Activated CD4-positive, alpha-beta T cell treated with anti-CD3 and anti-CD28 coated beads for 1 hour (primary cell): Measurements from ENCODE around the gene C2CD3.
"Not testable (repeated sequence)": the region's sequence is repeated elsewhere in the genome, so short reads cannot be mapped to it uniquely, and the experiment has no call there.

Source experiments
- DNase-seq: peaks from one replicate; pipeline ENCODE4 v3.0.0-alpha.2; 2020

C2CD3 gene

DNA sequence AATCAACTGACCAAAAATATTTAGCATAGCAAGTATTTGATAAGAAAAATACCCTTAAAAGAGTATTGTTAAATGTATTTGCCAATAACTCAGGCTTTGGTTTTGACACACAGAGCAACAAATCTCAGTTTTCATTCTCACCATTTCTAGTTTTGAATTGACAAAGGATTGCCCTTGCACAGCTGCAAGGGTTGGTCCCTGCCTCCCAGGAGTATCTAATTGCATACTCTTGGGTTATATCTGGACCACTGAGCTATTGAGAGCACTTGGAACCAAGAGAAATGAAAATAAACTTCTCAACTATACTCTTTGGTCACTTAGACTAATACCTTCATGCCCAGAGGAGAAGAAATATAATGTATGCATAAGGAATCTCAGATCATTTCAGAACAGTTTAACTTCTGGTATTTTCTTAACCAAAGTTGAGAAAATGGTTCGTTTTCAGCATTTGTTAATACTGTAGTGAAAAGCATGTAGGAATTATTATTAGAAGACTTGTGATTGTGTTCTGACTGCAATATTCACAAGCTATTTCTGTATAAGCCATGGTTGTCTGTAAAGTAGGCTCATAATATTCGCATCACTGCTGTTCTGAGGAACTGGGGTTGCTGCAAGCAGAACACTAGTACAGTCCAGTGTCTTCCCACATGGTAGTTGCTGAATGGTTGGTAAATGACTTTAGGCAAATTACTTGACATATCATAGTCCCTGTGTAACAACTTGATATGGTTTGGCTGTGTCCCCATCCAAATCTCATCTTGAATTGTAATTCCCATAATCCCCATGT lies 7.9 kb downstream of the C2CD3 start:
- no peak for DNase-seq

DNA sequence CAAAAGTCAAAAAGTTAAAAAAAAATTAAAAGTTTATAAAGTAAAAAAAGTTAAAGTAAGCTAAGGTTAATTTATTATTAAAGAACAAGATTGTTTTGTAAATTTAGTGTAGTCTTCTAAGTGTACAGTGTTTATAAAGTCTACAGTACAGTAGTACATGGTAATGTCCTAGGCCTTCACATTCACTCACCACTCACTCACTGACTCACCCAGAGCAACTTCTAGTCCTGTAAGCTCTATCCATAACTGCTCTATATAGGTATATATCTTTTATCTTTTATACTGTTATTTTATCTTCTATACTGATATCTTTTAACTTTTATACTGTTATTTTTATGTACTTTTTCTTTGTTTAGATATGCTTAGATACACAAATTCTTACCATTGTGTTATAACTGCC lies 11.2 kb downstream of the C2CD3 start:
- no peak for DNase-seq

DNA sequence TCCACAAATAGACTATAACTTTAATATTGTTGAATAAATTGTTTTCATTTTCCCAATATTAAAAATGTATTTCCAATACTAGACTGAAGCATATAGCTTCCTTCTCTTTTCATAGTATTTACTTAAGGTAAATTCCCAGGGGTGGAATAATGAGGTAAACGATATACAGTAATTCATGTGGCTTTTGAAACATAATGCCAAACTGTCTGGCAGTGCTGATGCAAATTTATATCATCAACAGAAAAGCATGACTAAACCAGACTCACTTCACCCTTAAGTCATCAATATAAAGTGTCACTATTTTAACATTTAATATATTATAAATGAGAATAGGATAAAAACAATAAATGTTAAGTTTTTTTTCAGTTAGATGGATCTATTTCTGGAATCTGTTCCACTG lies 13.6 kb downstream of the C2CD3 start:
- no peak for DNase-seq

DNA sequence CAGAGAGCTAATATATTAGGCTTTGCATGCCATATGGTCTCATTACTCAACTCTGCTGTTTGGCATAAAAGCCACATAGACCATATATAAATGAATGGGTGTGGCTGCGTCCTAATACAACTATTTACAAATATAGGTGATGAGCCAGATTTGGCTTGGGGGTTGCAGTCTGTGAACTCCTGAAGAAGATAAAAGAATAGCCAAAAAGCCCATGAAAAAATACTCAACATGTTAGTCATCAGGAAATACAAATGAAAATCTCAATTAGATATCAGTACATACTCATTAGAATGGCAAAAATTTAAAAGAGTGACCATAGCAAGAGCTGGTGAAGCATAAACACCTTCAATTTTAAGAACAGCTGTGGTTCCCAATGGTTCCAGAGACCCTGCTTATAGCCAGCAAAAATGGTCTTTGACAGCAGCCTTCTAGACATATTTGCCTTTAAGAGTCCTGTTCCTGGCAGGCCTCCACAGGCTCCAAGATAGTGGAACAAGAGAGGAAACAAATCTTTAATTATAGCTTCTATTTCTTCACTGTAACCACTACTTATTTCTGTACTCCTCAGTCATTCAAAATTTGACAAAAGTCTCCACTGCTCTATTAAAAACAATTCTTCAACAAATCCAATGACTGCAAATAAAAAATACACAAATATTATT lies 16.1 kb downstream of the C2CD3 start:
- DNase-seq, result no peak

DNA sequence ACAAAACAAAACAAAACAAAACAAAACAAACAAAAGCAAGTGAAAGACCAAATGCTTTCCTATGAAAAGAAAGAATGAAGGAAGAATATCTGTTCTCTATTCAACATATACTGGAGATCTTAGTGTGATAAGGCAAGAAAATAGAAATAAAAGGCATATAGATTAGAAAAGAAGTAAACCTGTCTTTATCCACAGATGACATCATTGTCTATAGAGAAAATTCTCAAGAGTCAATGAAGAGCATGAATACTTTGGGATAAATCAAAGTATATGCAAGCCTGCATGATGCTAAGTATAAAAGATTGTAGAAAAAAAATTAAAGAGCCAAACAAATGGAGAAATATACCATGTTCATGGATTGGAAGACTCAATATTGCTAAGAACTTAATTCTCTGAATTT lies 17.6 kb downstream of the C2CD3 start:
- DNase-seq, result no peak

DNA sequence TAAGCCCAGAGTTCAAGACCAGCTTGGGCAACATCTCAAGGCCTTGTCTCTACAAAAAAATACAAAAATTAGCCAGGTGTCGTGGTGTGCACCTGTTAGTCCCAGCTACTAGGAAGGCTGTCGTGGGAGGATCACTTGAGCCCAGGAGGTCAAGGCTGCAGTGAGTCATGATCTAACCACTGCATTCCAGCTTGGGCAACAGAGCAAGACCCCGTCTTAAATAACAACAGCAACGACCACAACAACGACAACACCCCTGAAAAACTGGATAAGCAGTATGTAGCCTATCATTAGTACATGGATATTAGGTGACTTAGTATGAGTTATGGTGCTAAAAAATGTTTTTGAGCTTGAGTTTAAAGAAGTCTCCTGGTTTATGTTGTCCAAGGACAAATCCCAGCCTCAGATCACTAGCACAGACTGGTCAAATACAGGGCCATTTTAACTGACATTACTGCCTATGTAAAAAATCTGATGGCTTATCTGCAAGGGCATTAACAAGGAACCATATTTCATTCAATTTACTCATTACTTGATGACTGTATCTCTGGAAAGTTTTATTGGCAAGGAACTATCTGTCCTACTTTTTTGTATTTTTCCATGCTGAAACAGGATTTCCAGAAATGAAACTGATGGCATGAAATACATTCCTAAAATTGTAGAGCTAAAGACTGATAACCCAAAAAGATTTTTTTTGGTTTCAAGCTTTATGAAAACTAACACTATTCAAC lies 23.4 kb downstream of the C2CD3 start:
- DNase-seq, result no peak

DNA sequence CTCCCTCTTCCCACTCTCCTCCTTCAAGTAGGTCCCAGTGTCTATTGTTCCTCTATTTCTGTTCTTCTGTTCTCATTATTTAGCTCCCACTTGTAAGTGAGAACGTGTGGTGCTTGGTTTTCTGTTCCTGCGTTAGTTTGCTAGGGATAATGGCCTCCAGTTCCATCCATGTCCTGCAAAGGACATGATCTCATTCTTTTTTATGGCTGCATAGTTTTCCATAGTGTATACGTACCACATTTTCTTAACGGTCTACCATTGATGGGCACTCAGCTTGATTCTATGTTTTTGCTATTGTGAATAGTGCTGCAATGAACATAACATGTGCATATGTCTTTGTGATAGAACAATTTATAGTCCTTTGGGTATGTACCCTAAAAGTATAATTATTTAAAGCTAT lies 26.2 kb downstream of the C2CD3 start:
- DNase-seq, result no peak

DNA sequence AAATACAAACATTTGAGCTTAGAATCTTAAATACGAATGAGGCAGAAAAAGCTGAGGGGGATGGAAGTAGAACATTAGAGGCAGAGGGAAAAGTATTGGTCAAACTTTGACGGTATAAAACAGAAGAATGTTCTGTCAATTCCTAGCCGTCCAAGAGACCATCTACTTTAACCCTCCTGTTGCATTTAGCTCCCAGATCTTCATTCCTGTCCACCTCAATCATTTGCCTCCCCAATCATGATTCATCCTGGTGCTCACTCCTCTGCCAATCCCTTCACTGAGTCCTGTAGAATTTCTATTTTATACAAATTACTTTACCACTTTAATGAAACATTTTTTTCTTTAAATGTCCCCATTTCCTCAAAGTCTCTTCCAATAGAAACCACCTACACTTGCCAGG lies 28.2 kb downstream of the C2CD3 start:
- DNase-seq, result no peak

DNA sequence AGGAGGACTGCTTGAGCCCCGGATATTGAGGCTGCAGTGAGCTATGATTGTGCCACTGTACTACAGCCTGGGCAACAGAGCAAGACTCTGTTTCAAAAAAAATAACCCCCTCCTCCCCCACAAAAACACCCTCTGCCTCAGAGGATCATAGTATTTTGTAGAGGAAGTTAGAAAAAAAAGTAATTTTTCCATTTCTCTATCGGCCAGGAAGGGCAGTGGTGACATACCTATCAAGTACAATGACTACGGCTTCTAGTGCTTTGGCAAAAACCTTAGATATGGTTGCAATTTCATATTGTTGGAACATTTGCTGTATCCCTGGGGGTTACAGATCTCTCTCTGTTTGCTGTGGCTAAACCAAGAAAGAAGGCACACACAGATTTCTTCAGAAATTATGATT lies 28.9 kb downstream of the C2CD3 start:
- no peak for DNase-seq

DNA sequence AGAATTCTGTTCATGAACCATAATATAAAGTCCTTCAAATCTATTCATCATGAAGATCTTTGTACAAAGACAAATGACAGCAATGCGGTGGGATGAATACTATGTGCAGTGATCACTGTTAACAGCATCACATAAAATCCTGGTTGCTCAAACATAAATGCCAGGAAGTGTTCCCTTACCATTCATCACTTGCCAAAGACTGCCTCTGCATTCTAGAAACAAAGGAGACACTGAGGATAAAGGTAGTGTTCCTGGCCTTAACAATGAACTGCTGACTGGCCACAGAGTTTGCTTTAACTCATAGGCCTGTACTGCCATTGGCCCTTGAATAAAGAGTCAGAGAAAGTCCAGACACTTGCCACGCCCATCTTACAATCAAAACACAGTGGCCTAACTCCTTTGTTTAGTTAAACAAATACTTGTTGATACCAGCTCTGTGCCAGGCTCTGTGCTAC lies 29.5 kb downstream of the C2CD3 start:
- DNase-seq, result no peak

DNA sequence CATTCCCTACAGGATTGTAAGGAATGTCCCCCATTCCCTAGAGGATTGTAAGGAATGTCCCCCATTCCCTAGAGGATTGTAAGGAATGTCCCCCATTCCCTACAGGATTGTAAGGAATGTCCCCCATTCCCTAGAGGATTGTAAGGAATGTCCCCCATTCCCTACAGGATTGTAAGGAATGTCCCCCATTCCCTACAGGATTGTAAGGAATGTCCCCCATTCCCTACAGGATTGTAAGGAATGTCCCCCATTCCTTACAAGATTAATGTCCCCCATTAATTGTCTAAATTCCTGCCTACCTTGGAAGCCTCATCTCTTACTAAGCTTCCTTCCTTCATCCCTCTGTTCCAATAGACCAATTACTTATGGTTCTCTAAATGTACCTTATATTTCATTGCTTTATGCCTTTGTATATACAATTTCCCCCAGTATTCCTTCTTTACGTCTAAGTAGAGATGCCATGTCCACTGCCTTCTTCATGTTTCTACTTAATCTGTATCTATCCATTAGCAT lies 30.8 kb downstream of the C2CD3 start:
- not testable (repeated sequence) for DNase-seq

DNA sequence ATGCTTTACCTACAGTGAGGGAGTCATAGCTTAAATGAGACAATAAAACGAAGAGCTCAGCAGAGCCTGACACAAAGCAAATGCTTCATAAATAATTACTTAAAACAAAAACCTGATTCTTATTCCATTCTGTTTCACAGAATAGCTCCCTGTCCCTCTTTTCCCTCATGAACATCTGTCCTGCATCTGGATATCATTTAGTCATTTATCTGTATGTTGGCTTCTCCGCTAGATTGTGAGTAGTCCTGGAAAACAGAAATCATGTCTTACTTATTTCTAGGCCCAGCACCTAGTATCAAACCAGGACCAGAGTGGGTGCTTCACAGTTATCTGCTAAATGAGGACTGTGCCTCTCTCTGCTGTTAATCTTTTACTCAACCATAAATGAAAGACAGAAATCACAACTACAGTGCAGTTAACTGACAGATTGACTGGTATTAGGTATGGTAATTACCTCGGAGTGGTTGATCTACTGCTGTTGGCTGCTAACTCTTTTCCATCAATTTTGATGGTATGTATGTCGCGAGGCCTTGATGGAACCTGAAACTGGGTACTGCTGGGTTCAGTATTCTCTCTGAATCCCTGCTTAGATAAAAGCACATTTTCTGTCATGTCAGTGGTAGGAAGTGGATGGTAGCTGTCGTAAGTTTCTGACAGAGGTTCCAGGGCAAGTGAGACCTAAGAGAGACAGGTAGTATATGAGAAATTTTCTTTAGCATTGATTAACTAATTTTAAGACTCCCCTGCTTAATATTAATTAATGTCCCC lies 31.5 kb downstream of the C2CD3 start:
- DNase-seq, result no peak

DNA sequence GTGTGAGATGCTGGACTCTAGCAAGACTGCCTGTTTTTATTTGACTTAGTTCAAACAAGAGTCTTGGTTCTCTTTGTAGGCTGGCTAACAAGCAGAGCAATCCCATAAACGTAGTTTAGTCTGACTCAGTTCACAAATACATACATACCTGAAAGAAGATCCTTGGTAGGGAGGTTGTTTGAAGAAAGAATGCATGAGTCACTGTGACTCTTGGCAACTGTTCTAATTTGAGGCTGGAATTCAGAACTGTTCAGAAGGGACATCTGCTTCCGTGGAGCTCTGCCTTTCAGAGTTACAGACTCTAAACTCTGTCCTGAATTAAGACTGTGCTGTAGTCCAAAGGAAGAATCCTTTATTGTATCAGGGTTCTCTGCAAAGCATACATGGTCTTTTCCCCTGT lies 32.2 kb downstream of the C2CD3 start:
- DNase-seq, result no peak

DNA sequence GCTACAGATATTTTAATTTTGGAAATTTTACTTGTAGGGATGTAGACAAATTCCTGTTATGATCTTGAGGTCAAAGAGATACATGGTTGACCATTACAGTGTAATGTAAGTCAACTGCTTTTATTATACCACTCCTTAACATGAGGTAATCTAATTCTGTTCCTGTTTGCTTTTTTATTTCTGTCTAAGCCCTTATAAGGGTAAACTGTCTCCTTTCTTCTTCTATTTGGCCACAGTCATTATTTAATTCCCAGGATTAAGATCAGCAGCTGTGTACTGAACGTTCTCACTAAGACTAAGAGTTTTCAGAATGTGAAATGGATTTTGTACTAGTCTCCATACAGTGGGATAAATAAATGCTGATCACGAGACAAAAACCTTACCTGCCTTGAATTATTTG lies 32.8 kb downstream of the C2CD3 start:
- no peak for DNase-seq

DNA sequence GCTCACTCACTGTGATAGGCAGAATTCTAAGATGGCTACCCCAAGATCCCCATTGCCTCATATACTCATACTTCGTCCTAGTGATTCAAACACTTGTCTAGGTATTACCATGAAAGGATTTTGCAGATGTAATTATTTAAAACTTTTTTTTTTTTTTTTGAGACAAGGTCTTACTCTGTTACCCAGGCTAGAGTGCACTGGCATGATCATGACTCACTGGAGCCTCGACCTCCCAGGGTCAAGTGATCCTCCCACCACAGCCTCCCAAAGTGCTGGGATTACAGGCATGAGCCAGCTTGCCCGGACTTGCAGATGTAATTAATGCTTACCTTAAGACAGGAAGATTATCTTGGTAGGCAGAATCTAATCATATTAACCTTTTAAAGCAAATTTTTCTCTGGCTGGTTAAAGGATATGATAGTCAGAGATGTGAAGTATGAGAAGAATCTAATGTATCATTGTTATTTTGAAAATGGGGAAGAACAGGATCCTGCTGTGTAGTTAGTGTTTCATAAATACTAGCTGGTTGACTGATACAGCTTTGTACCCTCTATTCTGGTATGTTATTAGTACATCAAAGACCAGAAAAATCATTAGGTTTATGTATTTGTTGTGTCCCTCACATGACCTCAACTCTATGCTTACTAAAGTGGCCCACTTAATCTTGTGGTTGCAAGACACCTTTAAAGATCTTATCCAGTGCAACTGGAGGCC lies 35.5 kb downstream of the C2CD3 start:
- DNase-seq, result no peak

DNA sequence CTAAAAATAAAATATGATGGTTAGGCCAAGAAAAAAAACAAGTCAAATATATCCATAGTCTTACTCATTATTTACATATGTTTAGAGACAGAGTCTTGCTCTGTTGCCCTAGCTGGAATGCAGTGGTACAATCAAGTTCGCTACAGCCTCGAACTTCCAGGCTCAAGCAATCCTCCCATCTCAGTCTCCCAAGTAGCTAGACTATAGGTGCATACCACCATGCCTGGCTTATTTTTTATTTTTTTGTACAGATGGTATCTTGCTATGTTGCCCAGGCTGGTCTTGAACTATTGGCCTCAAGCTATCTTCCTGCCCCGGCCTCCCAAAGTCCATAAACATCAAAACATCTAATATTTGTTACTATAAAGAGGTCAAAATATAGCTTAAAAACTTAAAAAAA lies 36.1 kb downstream of the C2CD3 start:
- DNase-seq, result no peak

DNA sequence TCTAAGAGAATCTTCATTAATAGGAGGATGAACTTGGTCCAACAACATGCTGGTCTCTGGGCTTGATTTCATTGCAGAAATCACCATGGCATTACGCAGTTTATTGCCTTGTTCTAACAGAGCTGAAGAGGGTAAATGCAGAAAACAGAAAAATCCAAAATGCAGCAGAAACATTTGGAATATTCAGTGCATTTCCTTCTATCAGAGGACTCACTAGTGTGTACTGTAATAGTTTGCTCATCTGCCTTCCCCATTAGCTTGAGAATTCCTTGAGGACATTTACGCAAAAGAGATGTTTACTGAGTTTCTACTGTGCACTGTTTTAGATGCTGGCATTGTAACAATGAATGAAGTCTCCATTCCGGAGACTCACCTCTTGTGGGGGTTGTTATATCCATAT lies 37.4 kb downstream of the C2CD3 start:
- DNase-seq, result no peak

DNA sequence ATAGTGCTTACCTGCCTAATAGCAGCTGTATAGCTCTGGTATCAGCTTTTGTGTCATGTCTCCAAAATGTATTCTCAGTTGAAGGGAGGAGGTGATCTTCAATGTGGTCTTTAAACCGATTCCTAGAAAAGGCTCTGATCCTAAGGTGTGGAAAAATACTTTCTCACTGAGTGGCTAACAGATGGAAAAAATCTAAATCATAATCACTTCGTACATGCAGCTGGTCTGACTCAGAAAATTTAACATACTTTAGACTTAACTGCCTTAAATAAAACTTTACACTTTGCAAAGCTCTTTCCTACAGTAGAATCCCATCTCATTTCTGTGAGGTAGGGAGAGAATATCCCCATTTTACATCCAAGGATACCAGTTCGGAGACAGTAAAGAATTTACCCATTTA lies 38.0 kb downstream of the C2CD3 start:
- no peak for DNase-seq

DNA sequence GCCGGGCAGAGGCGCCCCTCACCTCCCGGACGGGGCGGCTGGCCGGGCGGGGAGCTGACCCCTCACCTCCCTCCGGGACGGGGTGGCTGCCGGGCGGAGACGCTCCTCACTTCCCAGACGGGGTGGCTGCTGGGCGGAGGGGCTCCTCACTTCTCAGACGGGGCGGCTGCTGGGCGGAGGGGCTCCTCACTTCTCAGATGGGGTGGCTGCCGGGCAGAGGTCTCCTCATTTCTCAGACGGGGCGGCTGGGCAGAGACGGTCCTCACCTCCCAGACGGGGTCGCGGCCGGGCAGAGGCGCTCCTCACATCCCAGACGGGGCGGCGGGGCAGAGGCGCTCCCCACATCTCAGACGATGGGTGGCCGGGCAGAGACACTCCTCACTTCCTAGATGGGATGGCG lies 41.7 kb downstream of the C2CD3 start:
- DNase-seq, result not testable (repeated sequence)

DNA sequence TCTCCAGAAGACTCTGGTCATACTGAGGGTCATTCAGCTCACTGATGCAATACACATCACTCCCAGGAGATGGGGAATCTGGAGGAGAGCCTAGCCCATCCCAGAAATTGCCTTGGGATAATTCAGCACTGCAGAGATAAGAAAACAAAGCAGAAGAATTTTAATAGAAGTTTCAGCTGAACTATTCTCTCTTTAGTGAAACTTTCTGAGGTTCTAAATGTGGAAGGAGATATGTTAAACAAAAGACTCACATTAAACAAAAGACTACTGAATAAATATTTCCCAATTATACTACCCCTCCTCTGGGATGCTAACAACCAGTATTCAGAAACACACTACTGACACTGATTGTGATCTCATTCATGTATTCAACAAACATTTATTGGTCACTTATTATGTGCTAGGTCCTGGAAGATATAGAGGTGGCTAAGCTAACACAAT lies 47.8 kb downstream of the C2CD3 start:
- no peak for DNase-seq

DNA sequence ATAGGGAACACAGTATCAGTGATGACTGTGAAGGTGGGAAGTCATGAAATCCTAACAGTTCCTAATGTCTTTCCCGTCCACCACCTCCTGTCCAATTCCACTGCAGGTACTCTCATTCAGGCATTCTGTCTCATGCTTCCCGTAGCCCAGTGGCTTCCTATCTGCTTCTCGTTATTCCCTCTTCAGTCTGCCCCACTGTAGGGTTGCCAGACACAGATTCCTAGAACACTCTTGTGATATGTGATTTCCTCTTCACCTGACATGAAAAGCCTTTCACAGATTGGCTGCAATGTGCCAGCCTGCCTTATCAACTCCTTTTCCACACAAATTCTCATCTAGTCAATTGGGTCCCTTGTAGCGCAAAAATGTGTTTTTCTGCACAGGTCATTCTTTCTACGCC lies 49.0 kb downstream of the C2CD3 start:
- no peak for DNase-seq
